Measurements from ENCODE around the gene NUDT3.

NUDT3 gene

DNA sequence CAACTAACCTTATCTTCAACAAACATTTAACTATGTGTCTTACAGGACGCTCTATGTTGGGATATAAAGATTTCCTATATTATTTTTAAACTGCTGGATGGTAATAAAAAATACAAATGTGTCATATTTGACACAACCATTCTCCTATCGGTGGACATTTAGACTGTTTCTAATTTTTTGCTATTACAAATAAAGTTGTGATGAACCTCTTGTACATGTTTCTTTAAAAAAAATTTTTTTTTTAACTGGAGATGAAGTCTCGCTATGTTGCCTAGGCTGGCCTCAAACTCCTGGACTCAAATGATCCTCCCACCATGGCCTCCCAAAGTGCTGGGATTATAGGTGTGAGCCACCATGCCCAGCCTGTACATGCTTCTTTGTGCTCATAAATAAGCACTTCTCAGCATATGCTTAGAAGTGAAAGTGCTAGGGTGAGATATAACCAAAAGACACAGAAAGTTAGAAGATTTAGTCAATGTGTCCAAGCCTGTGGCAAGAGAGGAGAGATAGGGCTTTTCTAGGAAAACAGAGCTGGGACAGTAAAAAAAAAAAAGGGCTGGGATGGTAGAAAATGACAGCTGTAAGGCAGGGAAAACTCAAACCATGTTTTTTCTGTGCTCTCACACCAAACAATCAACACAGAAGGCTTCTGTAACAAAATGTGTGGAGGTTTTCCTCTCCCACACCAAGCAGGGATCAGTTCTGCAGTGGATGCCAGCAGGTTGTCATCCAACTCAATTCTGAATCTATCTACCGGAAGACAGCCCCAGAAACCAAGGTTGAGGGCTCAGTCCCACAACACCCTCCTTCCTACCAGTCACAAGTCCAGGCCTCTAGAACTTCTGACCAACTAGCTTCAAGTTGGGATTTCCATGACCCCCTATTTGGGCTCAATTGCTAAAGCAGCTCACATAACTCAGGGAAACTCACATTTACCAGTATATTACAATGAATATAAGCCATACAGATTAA, 73.7 kb downstream of the NUDT3 start:
- no peak for FAIRE-seq

GRCh38 chr6:34317882-34318498, 74.5 kb downstream of the NUDT3 start:
- FAIRE-seq = no peak

- no peak for FAIRE-seq
Observed at GRCh38 chr6:34317172-34317477, 75.3 kb downstream of the NUDT3 start.

DNA sequence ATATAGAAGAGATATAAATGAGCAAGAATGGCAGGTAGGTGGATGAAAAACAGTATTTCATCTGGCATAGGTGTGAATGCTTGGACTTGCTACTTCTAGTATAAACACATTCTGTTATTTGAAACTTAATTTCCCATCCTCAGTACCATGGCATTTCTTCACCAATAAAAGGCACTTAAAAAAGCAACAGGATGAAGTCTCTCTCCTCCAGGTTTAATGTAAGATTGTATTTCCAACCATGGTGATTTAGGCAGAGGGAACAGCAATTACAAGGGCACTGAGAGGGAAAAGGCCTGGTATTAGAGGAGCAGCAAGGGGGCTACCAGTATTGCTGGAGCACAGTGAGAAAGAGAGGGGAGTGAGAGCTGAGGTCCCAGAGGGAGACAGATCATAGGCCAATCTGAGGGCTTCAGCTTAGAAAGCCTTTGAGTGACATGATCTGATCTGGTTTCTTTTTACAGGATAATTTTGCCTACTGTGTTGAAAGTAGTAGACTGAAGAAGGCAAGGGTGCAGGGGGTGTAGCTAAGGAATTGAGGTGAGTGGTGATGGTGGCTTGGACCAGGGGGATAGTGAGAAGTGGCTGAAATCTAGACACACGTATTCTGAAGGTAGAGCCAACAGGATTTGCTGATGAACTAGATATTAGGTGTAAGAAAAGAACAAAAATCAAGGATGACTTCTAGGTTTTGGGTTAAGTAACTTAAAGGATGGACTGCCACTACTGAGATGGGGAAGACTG, 75.9 kb downstream of the NUDT3 start:
- FAIRE-seq = no peak

DNA sequence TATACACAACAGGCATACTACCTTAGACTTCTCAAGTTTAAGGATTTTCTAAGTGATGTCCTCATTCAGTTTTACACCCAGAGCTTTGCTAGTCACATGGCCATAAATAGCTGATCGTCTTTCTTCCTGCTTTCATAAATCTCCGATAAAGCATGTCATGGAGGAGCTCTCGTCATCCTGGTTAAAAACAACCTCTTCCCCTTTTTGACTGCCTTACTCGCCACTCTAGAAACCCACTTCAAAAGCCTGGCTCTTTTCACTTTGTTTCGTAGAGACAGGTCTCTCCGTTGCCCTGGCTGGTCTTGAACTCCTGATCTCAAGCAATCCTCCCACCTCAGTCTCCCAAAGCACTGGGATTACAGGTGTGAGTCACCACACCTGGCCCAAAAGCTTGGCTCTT, 76.7 kb downstream of the NUDT3 start:
- no peak for FAIRE-seq

GRCh38 chr6:34315256-34315655, 77.2 kb downstream of the NUDT3 start:
- FAIRE-seq = no peak

DNA sequence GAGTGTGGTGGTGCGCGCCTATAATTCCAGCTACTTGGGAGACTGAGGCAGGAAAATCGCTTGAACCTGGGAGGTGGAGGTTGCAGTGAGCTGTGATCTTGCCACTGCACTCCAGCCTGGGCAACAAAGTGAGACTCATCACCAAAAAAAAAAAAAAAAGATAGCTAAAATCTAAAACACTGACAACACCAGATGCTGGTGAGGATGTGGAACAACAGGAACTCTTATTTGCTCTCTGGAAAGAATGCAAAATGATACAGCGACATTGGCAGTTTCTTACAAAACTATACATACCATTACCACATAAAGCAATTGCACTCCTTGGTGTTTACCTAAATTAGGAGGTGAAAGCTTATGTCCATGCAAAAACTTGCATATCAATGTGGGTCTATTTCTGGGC, 80.2 kb downstream of the NUDT3 start:
- FAIRE-seq = no peak

GRCh38 chr6:34310817-34311216, 81.7 kb downstream of the NUDT3 start:
- peak; percentile 13 for FAIRE-seq

DNA sequence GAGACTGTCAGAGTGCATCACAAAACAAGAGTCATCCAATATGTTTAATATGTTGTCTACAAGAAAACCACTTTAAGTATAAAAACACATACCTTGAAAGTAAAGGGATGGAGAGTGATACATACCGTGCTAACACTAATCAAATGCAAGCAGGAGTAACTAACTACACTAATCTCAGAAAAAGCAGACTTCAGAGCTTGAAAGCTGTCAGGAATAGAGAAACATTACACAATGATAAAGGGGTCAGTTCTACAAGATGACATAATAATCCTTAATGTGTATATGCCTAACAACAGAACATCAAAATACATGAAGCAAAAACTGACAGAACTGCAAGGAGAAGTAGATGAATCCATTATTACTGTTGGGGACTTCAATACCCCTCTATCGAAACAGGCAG, 84.0 kb downstream of the NUDT3 start:
- FAIRE-seq = no peak

- no peak for FAIRE-seq
Observed at GRCh38 chr6:34305982-34306708, 86.3 kb downstream of the NUDT3 start.

- peak; percentile 27 for FAIRE-seq
Observed at GRCh38 chr6:34305497-34305896, 87.0 kb downstream of the NUDT3 start.

- no peak for FAIRE-seq
Observed at GRCh38 chr6:34304164-34304563, 88.3 kb downstream of the NUDT3 start.

GRCh38 chr6:34302929-34303328, 89.5 kb downstream of the NUDT3 start:
- FAIRE-seq = no peak

GRCh38 chr6:34301408-34301807, 91.1 kb downstream of the NUDT3 start:
- FAIRE-seq = no peak

DNA sequence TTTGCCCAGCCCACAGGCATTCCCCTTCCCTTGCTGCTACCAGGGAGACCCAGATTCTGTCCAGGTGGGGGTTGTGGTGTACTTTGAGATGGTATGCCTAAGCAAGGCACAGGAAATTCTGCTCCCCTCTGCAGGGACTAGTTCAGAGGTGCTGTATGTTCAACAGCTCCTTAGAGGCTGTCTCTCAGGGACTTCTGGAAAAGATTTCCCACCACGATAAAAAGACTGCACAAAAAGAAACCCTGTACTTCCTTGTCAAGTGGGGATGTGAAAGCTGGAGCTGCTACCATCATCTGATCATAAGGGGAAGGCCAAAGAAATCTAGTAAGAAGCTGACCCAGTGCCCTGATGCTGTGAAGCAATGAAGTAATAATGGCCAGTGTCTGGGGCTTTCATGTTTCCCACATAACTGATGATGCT, 92.1 kb downstream of the NUDT3 start:
- no peak for FAIRE-seq

- no peak for FAIRE-seq
Observed at GRCh38 chr6:34298941-34299340, 93.5 kb downstream of the NUDT3 start.

DNA sequence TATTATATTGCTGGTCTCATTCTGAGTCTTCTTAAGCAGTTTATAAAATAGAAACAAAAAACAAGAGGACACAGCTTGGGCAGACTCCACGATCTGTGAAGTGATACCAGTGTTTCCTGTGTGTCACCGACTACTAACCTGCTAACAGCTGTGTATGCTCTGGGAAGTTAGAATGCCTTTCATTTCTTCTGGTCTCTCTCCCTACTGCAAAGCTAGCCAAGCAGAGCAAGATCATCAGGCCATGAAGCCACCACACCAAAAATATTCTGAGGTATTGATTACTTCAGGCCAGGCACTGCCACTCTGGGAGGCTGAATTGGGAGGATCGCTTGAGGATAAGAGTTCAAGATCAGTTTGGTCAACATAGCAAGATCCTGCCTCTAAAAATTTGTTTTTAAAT, 96.7 kb downstream of the NUDT3 start:
- FAIRE-seq = no peak

DNA sequence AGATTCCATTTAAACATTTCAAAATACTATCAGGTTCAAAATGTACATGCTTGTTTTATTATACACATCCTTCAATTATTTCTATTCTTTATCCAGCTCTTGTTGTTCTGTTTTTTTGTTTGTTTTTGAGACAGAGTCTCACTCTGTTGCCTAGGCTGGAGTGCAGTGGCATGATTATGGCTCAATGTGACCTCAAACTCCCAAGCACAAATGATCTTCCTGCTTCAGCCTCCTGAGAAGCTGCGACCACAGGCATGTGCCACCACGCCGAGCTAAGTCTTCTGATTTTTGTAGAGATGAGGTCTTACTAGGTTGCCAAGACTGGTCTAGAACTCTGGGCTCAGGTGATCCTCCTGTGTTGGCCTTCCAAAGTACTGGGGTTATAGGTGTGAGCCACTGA, 99.5 kb downstream of the NUDT3 start:
- FAIRE-seq = no peak

GRCh38 chr6:34289137-34289536, 103.3 kb downstream of the NUDT3 start:
- FAIRE-seq = no peak

DNA sequence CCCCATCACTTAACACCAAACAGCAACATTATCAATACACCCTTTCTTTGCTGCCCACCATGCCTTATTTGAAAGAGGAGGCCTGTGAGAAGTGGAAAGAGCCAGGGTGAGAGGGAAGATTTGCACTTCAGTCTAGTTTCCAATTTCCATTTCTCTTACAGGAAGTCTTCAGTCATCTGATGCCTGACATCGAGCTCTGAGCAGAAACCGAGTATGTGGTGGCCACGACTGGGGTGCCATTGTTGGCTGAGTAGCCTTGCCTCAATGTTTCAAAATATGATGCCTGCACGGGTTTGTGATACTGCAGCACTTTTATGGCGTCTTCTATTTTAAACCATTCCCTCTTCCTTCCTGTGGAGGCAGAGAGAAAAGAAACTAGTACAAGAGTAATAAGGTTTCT, 103.9 kb downstream of the NUDT3 start:
- no peak for FAIRE-seq

DNA sequence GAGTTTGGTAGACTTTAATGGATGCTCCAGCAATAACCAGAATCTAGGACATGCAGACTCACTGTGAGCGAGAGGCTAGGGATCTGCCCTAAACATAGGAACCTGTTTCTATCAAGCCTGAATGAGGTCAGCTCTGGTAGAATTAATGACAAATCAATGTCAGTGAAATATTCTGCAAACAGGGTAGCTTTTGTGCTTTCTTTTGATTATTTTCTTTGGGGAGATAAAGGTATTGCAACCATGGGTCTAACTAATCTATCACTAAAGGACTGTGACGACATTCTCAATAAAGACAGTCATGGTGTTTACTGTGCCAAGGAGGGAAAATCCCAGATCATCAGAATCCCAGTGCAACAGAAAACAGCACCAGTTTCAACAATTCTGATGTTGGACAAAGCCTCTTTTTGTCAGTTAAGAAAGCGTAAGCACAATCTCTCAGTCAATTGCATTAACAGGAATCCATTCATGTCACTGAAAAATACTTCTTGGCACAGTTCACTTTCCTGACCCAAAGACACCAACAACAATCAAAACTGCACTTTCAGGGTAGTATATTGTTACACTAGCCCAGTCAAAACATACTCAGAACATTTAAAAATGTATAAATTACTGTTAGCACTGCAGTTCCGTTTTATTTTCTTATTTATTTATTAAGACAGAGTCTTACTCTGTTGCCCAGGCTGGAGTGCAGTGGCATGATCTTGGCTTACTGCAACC, 106.9 kb downstream of the NUDT3 start:
- no peak for FAIRE-seq

Data from islet of Langerhans (tissue), 1 donor.